ENCODE data around the gene ZIC5.

Gene ZIC5

DNA sequence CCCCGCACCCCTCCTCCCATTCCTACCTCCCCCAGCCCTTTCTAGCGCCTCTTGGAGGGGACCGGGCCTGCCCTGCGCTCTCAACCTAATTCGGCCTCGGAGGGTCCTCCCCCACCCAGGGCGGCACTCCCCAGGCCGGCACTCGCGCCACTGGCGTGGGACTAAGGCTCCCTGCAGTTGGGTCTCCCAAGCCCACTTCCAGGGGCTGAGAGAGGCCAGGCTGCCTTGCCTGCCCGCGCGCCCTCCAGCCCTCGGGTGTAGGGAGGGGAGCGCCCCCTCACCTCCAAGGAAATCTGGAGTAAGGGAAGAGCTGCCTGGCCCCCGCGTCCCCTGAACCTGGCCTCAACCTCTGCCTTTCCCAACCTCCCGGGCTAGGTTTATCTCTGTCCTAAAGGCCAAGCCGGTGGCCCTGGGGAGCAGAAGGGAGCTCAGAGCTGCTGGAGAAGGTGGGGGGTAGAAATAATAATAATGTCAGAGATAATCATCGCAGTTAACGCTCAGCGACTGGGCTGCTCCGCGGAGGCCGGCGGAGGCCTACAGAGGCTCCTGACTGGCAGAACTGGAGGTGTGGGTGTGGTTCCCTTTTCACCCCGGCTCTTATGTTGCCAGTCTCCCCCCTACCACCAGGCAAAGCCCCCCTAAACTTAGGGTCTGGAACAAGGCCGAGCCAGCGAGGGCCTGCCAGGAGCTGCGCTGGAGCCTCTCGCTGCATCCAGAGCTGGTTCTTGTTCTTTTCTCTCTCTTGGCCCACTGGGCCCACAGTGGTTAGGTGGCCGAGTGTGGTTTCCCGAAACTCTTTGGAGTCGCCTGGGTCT is 19.7 kb upstream of the ZIC5 start:
- H3K9me3 ChIP-seq (ENCODE audit: insufficient read depth, low read length): no peaks in the 10 kb centered on the region
- peaks cover 9% of the 10 kb centered on the region for H3K4me1 ChIP-seq (ENCODE audit: insufficient read depth, insufficient read length)
- no peak for DNase-seq (ENCODE audit: low read depth, low spot score)
- TF ChIP-seq SUZ12 (IDR thresholded peaks at IDR 0.05; ENCODE audit: extremely low read depth, insufficient read depth, insufficient read length): no peak
- no peak for TF ChIP-seq YY1 (IDR thresholded peaks at IDR 0.05; ENCODE audit: insufficient read depth, insufficient read length)
- no peak for TF ChIP-seq ZNF274 (IDR thresholded peaks at IDR 0.05; ENCODE audit: low read depth, low read length)
- peak overlapping the region; percentile 67 for H3K9ac ChIP-seq (ENCODE audit: insufficient read length, low read depth)
- H3K4me3 ChIP-seq (ENCODE audit: insufficient read length, low read depth): peak overlapping the region; percentile 19
- H3K36me3 ChIP-seq (ENCODE audit: insufficient read depth, insufficient read length, low read length): no peaks in the 10 kb centered on the region
- peaks cover 83% of the 10 kb centered on the region for H3K27me3 ChIP-seq (ENCODE audit: insufficient read depth, insufficient read length)

DNA sequence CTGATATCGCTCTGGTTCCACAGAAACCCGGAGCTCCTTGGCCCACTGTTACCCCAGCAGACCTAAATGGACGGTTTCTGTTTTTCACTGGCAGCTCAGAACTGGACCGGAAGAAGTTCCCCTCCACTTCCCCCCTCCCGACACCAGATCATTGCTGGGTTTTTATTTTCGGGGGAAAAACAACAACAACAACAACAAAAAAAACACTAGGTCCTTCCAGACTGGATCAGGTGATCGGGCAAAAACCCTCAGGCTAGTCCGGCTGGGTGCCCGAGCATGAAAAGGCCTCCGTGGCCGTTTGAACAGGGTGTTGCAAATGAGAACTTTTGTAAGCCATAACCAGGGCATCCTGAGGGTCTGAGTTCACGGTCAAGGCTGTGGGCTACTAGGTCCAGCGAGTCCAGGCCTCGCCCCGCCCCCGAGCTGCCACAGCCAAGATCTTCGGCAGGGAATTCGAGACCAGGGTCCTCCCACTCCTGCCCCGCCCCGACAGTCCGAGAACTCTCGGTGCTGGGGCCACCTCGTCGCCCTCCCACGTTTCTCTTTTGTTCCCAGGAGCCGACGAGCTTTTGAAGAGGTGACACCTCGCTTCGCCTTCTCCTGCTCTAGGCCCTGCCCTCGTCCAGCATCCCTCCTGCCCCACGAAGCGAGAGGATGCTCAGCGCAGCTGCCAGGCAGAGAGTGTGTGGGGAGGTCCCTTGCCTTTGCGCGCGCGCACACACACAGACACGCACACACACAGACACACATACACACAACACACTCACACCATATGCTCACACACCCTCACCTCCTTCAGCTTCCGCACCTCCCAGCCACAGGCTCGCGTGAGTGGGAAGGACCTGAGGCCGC is 18.8 kb upstream of the ZIC5 start:
- Histone ChIP-seq H3K4me3 (ENCODE audit: insufficient read length, low read depth) (peak overlapping the region; percentile 19), H3K36me3 (ENCODE audit: insufficient read depth, insufficient read length, low read length) (no peaks in the 10 kb centered on the region), H3K9ac (ENCODE audit: insufficient read length, low read depth) (peak overlapping the region; percentile 67), H3K9me3 (ENCODE audit: insufficient read depth, low read length) (no peaks in the 10 kb centered on the region), H3K4me1 (ENCODE audit: insufficient read depth, insufficient read length) (peaks cover 9% of the 10 kb centered on the region), H3K27me3 (ENCODE audit: insufficient read depth, insufficient read length) (peaks cover 79% of the 10 kb centered on the region)
- no peak for DNase-seq (ENCODE audit: low read depth, low spot score)
- no peak for TF ChIP-seq SUZ12 (IDR thresholded peaks at IDR 0.05; ENCODE audit: extremely low read depth, insufficient read depth, insufficient read length)
- no peak for TF ChIP-seq YY1 (IDR thresholded peaks at IDR 0.05; ENCODE audit: insufficient read depth, insufficient read length)
- TF ChIP-seq ZNF274 (IDR thresholded peaks at IDR 0.05; ENCODE audit: low read depth, low read length): no peak

- DNase-seq (ENCODE audit: low read depth, low spot score): no peak
- H3K36me3 ChIP-seq (ENCODE audit: insufficient read depth, insufficient read length, low read length): no peaks in the 10 kb centered on the region
- peaks cover 75% of the 10 kb centered on the region for H3K27me3 ChIP-seq (ENCODE audit: insufficient read depth, insufficient read length)
- H3K4me3 ChIP-seq (ENCODE audit: insufficient read length, low read depth): no peak overlapping the region
- H3K9me3 ChIP-seq (ENCODE audit: insufficient read depth, low read length): no peaks in the 10 kb centered on the region
- H3K9ac ChIP-seq (ENCODE audit: insufficient read length, low read depth): no peak overlapping the region
- H3K4me1 ChIP-seq (ENCODE audit: insufficient read depth, insufficient read length): peaks cover 9% of the 10 kb centered on the region
- no peak for TF ChIP-seq YY1 (IDR thresholded peaks at IDR 0.05; ENCODE audit: insufficient read depth, insufficient read length)
- TF ChIP-seq SUZ12 (IDR thresholded peaks at IDR 0.05; ENCODE audit: extremely low read depth, insufficient read depth, insufficient read length): no peak
- TF ChIP-seq ZNF274 (IDR thresholded peaks at IDR 0.05; ENCODE audit: low read depth, low read length): no peak
Observed at GRCh38 chr13:99989276-99990125, 17.9 kb upstream of the ZIC5 start.

DNA sequence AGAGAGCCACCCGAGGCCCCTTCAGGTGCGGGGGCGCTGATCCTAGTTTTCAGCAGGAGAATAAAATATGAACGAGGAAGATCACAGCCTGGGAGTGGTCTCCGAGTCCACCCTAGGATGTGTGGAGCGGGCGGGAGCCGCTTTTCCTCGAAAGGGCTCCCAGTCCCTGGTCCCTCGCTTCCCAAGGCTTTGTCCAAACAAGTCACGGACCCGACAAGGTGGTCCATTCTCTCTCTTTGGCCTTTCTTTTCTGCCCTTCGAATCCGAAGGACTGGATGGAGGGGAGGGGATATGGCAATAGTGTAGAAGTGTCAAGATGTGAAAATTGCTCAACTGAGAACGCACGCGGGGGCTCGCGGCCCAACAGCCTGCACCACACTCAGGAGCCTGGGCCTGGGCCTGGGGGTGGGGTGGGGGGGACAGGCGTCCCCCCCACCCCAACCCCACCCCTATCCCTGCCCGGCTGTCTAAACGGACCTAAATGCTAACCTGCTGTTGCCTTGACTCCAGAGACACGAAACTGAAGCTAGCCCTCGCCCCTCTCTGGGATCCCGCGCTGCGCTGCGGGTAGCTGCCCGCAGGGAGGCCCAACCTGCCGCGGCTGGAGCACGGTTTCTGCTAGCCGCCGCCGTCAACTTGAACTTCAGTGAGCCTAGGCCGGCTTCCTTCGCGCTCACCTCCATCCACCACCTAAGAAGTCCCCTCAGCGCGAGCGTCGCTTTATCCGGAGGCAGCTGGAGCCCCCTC is 17.1 kb upstream of the ZIC5 start:
- Histone ChIP-seq H3K36me3 (ENCODE audit: insufficient read depth, insufficient read length, low read length) (no peaks in the 10 kb centered on the region), H3K27me3 (ENCODE audit: insufficient read depth, insufficient read length) (peaks cover 75% of the 10 kb centered on the region), H3K4me1 (ENCODE audit: insufficient read depth, insufficient read length) (peaks cover 9% of the 10 kb centered on the region), H3K9me3 (ENCODE audit: insufficient read depth, low read length) (no peaks in the 10 kb centered on the region), H3K9ac (ENCODE audit: insufficient read length, low read depth) (no peak overlapping the region), H3K4me3 (ENCODE audit: insufficient read length, low read depth) (no peak overlapping the region)
- no peak for TF ChIP-seq ZNF274 (IDR thresholded peaks at IDR 0.05; ENCODE audit: low read depth, low read length)
- no peak for TF ChIP-seq SUZ12 (IDR thresholded peaks at IDR 0.05; ENCODE audit: extremely low read depth, insufficient read depth, insufficient read length)
- no peak for TF ChIP-seq YY1 (IDR thresholded peaks at IDR 0.05; ENCODE audit: insufficient read depth, insufficient read length)
- DNase-seq (ENCODE audit: low read depth, low spot score): no peak

DNA sequence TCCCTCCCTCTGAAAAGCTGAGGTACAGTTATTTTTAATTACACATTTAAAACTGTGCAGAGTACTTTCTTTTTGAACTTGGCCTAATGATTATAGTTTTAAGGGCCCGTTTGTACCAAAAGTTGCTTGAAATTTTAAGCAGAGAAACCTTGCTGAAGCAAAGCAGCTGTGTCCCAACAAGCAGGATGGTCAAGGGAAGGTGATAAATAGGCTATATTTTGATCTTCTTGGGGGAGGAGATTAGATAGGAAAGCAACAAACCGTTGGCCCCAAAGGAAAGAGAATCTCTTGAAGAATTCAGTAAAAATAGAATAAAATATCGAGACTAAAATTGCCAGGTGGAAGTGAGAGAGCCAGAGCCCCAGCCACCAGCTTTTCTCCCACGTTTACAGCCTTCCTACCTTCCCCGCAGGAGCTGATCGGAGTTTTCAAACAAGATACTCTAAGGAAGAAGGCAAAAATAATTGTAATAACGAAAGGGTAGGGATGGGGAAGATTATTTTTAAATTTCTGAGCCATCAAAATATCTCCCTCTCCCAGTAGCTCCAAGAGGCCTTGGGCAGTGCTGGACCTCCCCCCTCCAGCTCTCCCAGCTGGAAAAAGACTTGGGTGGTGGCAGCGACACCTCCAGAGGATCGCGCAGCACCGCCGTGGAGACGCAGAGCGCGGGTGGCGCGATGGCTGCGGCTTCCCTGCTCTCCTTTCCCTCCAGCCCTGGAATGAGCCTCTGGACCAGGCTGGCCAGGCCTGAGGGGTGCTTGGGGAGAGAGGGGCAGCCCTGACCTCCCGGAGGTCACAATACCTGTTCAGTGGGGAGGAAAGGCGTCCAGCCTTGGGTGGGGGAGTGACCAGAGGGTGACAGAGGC is 15.8 kb upstream of the ZIC5 start:
- H3K36me3 ChIP-seq (ENCODE audit: insufficient read depth, insufficient read length, low read length): no peaks in the 10 kb centered on the region
- peak overlapping the region; percentile 21 for H3K9ac ChIP-seq (ENCODE audit: insufficient read length, low read depth)
- H3K9me3 ChIP-seq (ENCODE audit: insufficient read depth, low read length): no peaks in the 10 kb centered on the region
- peaks cover 9% of the 10 kb centered on the region for H3K4me1 ChIP-seq (ENCODE audit: insufficient read depth, insufficient read length)
- no peak for DNase-seq (ENCODE audit: low read depth, low spot score)
- H3K4me3 ChIP-seq (ENCODE audit: insufficient read length, low read depth): no peak overlapping the region
- no peak for TF ChIP-seq SUZ12 (IDR thresholded peaks at IDR 0.05; ENCODE audit: extremely low read depth, insufficient read depth, insufficient read length)
- peaks cover 72% of the 10 kb centered on the region for H3K27me3 ChIP-seq (ENCODE audit: insufficient read depth, insufficient read length)

- TF ChIP-seq ZNF274 (IDR thresholded peaks at IDR 0.05; ENCODE audit: low read depth, low read length) (no peak), YY1 (IDR thresholded peaks at IDR 0.05; ENCODE audit: insufficient read depth, insufficient read length) (no peak)
- Histone ChIP-seq H3K4me1 (ENCODE audit: insufficient read depth, insufficient read length) (peaks cover 9% of the 10 kb centered on the region), H3K36me3 (ENCODE audit: insufficient read depth, insufficient read length, low read length) (no peaks in the 10 kb centered on the region), H3K9ac (ENCODE audit: insufficient read length, low read depth) (no peak overlapping the region), H3K4me3 (ENCODE audit: insufficient read length, low read depth) (no peak overlapping the region), H3K9me3 (ENCODE audit: insufficient read depth, low read length) (no peaks in the 10 kb centered on the region), H3K27me3 (ENCODE audit: insufficient read depth, insufficient read length) (peaks cover 66% of the 10 kb centered on the region)
- no peak for DNase-seq (ENCODE audit: low read depth, low spot score)
Observed at GRCh38 chr13:99986741-99987140, 15.2 kb upstream of the ZIC5 start.
